ENCODE measurements around the gene FBXL14.

Gene FBXL14

GRCh38 chr12:1530592-1531152 is 63.7 kb downstream of the FBXL14 start:
- Histone ChIP-seq H3K9me2 (replicated peaks; ENCODE audit: insufficient read depth, low read length) (no peaks in the 10 kb centered on the region), H2AFZ (ENCODE audit: low read depth, low read length, severe bottlenecking) (no peak overlapping the region), H4K20me1 (ENCODE audit: low read depth, low read length) (no peaks in the 10 kb centered on the region), H3K9me3 (ENCODE audit: insufficient read depth, low read length) (no peaks in the 10 kb centered on the region), H3K79me2 (ENCODE audit: insufficient read depth, low read length) (no peaks in the 10 kb centered on the region), H3K4me3 (ENCODE audit: insufficient read depth, low read length, poor library complexity, severe bottlenecking) (no peak overlapping the region), H3K36me3 (ENCODE audit: low read length) (no peaks in the 10 kb centered on the region), H3K27ac (ENCODE audit: low read depth, low read length) (no peak overlapping the region), H3F3A (ENCODE audit: insufficient read depth) (no peaks in the 10 kb centered on the region), H3K9ac (ENCODE audit: low read length) (no peak overlapping the region), H3K27me3 (ENCODE audit: low read length) (no peaks in the 10 kb centered on the region), H3K4me2 (ENCODE audit: low read depth, low read length, poor library complexity, severe bottlenecking) (peak overlapping the region; percentile 33)
- TF ChIP-seq, protein P1, sequence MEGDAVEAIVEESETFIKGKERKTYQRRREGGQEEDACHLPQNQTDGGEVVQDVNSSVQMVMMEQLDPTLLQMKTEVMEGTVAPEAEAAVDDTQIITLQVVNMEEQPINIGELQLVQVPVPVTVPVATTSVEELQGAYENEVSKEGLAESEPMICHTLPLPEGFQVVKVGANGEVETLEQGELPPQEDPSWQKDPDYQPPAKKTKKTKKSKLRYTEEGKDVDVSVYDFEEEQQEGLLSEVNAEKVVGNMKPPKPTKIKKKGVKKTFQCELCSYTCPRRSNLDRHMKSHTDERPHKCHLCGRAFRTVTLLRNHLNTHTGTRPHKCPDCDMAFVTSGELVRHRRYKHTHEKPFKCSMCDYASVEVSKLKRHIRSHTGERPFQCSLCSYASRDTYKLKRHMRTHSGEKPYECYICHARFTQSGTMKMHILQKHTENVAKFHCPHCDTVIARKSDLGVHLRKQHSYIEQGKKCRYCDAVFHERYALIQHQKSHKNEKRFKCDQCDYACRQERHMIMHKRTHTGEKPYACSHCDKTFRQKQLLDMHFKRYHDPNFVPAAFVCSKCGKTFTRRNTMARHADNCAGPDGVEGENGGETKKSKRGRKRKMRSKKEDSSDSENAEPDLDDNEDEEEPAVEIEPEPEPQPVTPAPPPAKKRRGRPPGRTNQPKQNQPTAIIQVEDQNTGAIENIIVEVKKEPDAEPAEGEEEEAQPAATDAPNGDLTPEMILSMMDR (IDR thresholded peaks at IDR 0.05; ENCODE audit: insufficient read depth, low read length, poor library complexity, severe bottlenecking): no peak
- 0 out of 2 replicates have a peak, but pooled peaks have one; percentile 6 for TF ChIP-seq EZH2phosphoT487 (conservative IDR thresholded peaks at IDR 0.05; ENCODE audit: low read length)

- H3K9me2 ChIP-seq (replicated peaks; ENCODE audit: insufficient read depth, low read length): no peaks in the 10 kb centered on the region
- no peak overlapping the region for H2AFZ ChIP-seq (ENCODE audit: low read depth, low read length, severe bottlenecking)
- no peaks in the 10 kb centered on the region for H4K20me1 ChIP-seq (ENCODE audit: low read depth, low read length)
- H3K27me3 ChIP-seq (ENCODE audit: low read length): no peaks in the 10 kb centered on the region
- H3K4me2 ChIP-seq (ENCODE audit: low read depth, low read length, poor library complexity, severe bottlenecking): peak overlapping the region; percentile 33
- no peak overlapping the region for H3K4me3 ChIP-seq (ENCODE audit: insufficient read depth, low read length, poor library complexity, severe bottlenecking)
- TF ChIP-seq, protein P1 (IDR thresholded peaks at IDR 0.05; ENCODE audit: insufficient read depth, low read length, poor library complexity, severe bottlenecking): no peak
- TF ChIP-seq EZH2phosphoT487 (conservative IDR thresholded peaks at IDR 0.05; ENCODE audit: low read length): 0 out of 2 replicates have a peak, but pooled peaks have one; percentile 70
- no peaks in the 10 kb centered on the region for H3K9me3 ChIP-seq (ENCODE audit: insufficient read depth, low read length)
- no peaks in the 10 kb centered on the region for H3F3A ChIP-seq (ENCODE audit: insufficient read depth)
- H3K79me2 ChIP-seq (ENCODE audit: insufficient read depth, low read length): no peaks in the 10 kb centered on the region
- H3K9ac ChIP-seq (ENCODE audit: low read length): no peak overlapping the region
- H3K27ac ChIP-seq (ENCODE audit: low read depth, low read length): no peak overlapping the region
- H3K36me3 ChIP-seq (ENCODE audit: low read length): no peaks in the 10 kb centered on the region
Measured at GRCh38 chr12:1529862-1530591, 64.4 kb downstream of the FBXL14 start.

- no peaks in the 10 kb centered on the region for H3K36me3 ChIP-seq (ENCODE audit: low read length)
- no peak overlapping the region for H3K4me3 ChIP-seq (ENCODE audit: insufficient read depth, low read length, poor library complexity, severe bottlenecking)
- H4K20me1 ChIP-seq (ENCODE audit: low read depth, low read length): no peaks in the 10 kb centered on the region
- no peaks in the 10 kb centered on the region for H3K27me3 ChIP-seq (ENCODE audit: low read length)
- TF ChIP-seq EZH2phosphoT487 (conservative IDR thresholded peaks at IDR 0.05; ENCODE audit: low read length): no peak
- TF ChIP-seq, protein P1 (IDR thresholded peaks at IDR 0.05; ENCODE audit: insufficient read depth, low read length, poor library complexity, severe bottlenecking): no peak
- H3K4me2 ChIP-seq (ENCODE audit: low read depth, low read length, poor library complexity, severe bottlenecking): no peak overlapping the region
- no peak overlapping the region for H3K27ac ChIP-seq (ENCODE audit: low read depth, low read length)
- H3K9ac ChIP-seq (ENCODE audit: low read length): no peak overlapping the region
- H2AFZ ChIP-seq (ENCODE audit: low read depth, low read length, severe bottlenecking): no peak overlapping the region
- H3F3A ChIP-seq (ENCODE audit: insufficient read depth): no peaks in the 10 kb centered on the region
- H3K9me3 ChIP-seq (ENCODE audit: insufficient read depth, low read length): no peaks in the 10 kb centered on the region
- H3K79me2 ChIP-seq (ENCODE audit: insufficient read depth, low read length): no peaks in the 10 kb centered on the region
- no peaks in the 10 kb centered on the region for H3K9me2 ChIP-seq (replicated peaks; ENCODE audit: insufficient read depth, low read length)
Measured at GRCh38 chr12:1529228-1529861, 65.0 kb downstream of the FBXL14 start.

Data from SU-DHL-6 (cell line).